Epidermal melanocyte (primary cell): Measurements from ENCODE around the gene ARRB2.
A peak's percentile ranks its signal among the peaks of the same experiment; 100 is the strongest.

Source experiments
- DNase-seq: peaks from one replicate; pipeline ENCODE4 v3.0.0; 2011; ENCODE audit warnings: low spot score; ENCODE audit not compliant: insufficient read length

ARRB2 gene

GRCh38 chr17:4725646-4726310, 15.3 kb downstream of the ARRB2 start:
- DNase-seq = no peak

GRCh38 chr17:4728124-4728523, 17.7 kb downstream of the ARRB2 start:
- DNase-seq = no peak

GRCh38 chr17:4733073-4733531, 22.7 kb downstream of the ARRB2 start:
- peak; percentile 3 for DNase-seq

- DNase-seq = peak; percentile 6
These were observed 24.5 kb downstream of the ARRB2 start for GRCh38 chr17:4734857-4735475.

- DNase-seq = peak; percentile 5
These were observed 25.6 kb downstream of the ARRB2 start for GRCh38 chr17:4735876-4736651.

GRCh38 chr17:4738136-4739121, 28.0 kb downstream of the ARRB2 start:
- peak; percentile 14 for DNase-seq

- no peak for DNase-seq
These were observed 28.9 kb downstream of the ARRB2 start, which contains the start of the genes CXCL16 and ZMYND15 for GRCh38 chr17:4739122-4740024. Gene CXCL16 (minus strand): TSS chr17:4739928. CDS start chr17:4739339, 589 bp downstream. Gene ZMYND15 (plus strand): TSS chr17:4739833. CDS start chr17:4740549, 716 bp downstream.

GRCh38 chr17:4740025-4740351, 29.6 kb downstream of the ARRB2 start:
- DNase-seq = no peak

- no peak for DNase-seq
These were observed 30.2 kb downstream of the ARRB2 start for GRCh38 chr17:4740584-4740983.

- DNase-seq = peak; percentile 12
These were observed 31.1 kb downstream of the ARRB2 start for GRCh38 chr17:4741544-4741943.

- no peak for DNase-seq
These were observed 31.7 kb downstream of the ARRB2 start for GRCh38 chr17:4742133-4742532.

- DNase-seq = peak; percentile 13
These were observed 32.2 kb downstream of the ARRB2 start for GRCh38 chr17:4742629-4743028.

GRCh38 chr17:4743216-4743615, 32.8 kb downstream of the ARRB2 start:
- no peak for DNase-seq

GRCh38 chr17:4743898-4744297, 33.5 kb downstream of the ARRB2 start:
- no peak for DNase-seq

- no peak for DNase-seq
These were observed 34.9 kb downstream of the ARRB2 start for GRCh38 chr17:4744999-4745969.

- DNase-seq = no peak
These were observed 37.4 kb downstream of the ARRB2 start for GRCh38 chr17:4747847-4748246.

GRCh38 chr17:4748686-4749085, 38.3 kb downstream of the ARRB2 start:
- DNase-seq = no peak

- no peak for DNase-seq
These were observed 40.2 kb downstream of the ARRB2 start for GRCh38 chr17:4750606-4751005.

GRCh38 chr17:4751932-4752331, 41.5 kb downstream of the ARRB2 start:
- no peak for DNase-seq
